ENCODE measurements around the gene SULT4A1.

Gene SULT4A1

GRCh38 chr22:43845981-43846380 is 16.3 kb downstream of the SULT4A1 start:
- DNase-seq (ENCODE audit: low read depth in 2 of 3, low spot score in 2 of 3), result no peak

GRCh38 chr22:43844560-43845545 is 17.5 kb downstream of the SULT4A1 start:
- DNase-seq (ENCODE audit: low read depth in 2 of 3, low spot score in 2 of 3), result no peak

GRCh38 chr22:43843783-43844530 is 18.4 kb downstream of the SULT4A1 start:
- DNase-seq (ENCODE audit: low read depth in 2 of 3, low spot score in 2 of 3), result no peak

GRCh38 chr22:43841742-43842141 is 20.6 kb downstream of the SULT4A1 start:
- DNase-seq (ENCODE audit: low read depth in 2 of 3, low spot score in 2 of 3), result no peak

GRCh38 chr22:43840851-43841250 is 21.5 kb downstream of the SULT4A1 start:
- DNase-seq (ENCODE audit: low read depth in 2 of 3, low spot score in 2 of 3), result no peak

- DNase-seq (ENCODE audit: low read depth in 2 of 3, low spot score in 2 of 3), result no peak
Measured at GRCh38 chr22:43840431-43840830, 21.9 kb downstream of the SULT4A1 start.

- DNase-seq (ENCODE audit: low read depth in 2 of 3, low spot score in 2 of 3), result no peak
Measured at GRCh38 chr22:43839781-43840180, 22.5 kb downstream of the SULT4A1 start.

- no peak for DNase-seq (ENCODE audit: low read depth in 2 of 3, low spot score in 2 of 3)
Measured at GRCh38 chr22:43838571-43839307, 23.6 kb downstream of the SULT4A1 start.

GRCh38 chr22:43838161-43838560 is 24.2 kb downstream of the SULT4A1 start:
- DNase-seq (ENCODE audit: low read depth in 2 of 3, low spot score in 2 of 3), result no peak

GRCh38 chr22:43837666-43838065 is 24.6 kb downstream of the SULT4A1 start:
- no peak for DNase-seq (ENCODE audit: low read depth in 2 of 3, low spot score in 2 of 3)

GRCh38 chr22:43835736-43836135 is 26.6 kb downstream of the SULT4A1 start:
- no peak for DNase-seq (ENCODE audit: low read depth in 2 of 3, low spot score in 2 of 3)

GRCh38 chr22:43835166-43835565 is 27.1 kb downstream of the SULT4A1 start:
- DNase-seq (ENCODE audit: low read depth in 2 of 3, low spot score in 2 of 3), result no peak

- no peak for DNase-seq (ENCODE audit: low read depth in 2 of 3, low spot score in 2 of 3)
Measured at GRCh38 chr22:43833286-43834240, 28.8 kb downstream of the SULT4A1 start.

- no peak for DNase-seq (ENCODE audit: low read depth in 2 of 3, low spot score in 2 of 3)
Measured at GRCh38 chr22:43832393-43833265, 29.7 kb downstream of the SULT4A1 start.

- no peak for DNase-seq (ENCODE audit: low read depth in 2 of 3, low spot score in 2 of 3)
Measured at GRCh38 chr22:43831561-43832392, 30.5 kb downstream of the SULT4A1 start.

- DNase-seq (ENCODE audit: low read depth in 2 of 3, low spot score in 2 of 3), result no peak
Measured at GRCh38 chr22:43830931-43831560, 31.3 kb downstream of the SULT4A1 start.

- DNase-seq (ENCODE audit: low read depth in 2 of 3, low spot score in 2 of 3), result no peak
Measured at GRCh38 chr22:43829904-43830851, 32.1 kb downstream of the SULT4A1 start.
